ENCODE measurements around the gene CDC37L1. TPM values are rescaled to one million over a fixed set of nuclear protein-coding genes. Genes with fewer than 3 reads are reported as not detected.

Gene CDC37L1
- 10 to 100 TPM; 21.1 to 50.5 (median 34.0) TPM for total RNA-seq

DNA sequence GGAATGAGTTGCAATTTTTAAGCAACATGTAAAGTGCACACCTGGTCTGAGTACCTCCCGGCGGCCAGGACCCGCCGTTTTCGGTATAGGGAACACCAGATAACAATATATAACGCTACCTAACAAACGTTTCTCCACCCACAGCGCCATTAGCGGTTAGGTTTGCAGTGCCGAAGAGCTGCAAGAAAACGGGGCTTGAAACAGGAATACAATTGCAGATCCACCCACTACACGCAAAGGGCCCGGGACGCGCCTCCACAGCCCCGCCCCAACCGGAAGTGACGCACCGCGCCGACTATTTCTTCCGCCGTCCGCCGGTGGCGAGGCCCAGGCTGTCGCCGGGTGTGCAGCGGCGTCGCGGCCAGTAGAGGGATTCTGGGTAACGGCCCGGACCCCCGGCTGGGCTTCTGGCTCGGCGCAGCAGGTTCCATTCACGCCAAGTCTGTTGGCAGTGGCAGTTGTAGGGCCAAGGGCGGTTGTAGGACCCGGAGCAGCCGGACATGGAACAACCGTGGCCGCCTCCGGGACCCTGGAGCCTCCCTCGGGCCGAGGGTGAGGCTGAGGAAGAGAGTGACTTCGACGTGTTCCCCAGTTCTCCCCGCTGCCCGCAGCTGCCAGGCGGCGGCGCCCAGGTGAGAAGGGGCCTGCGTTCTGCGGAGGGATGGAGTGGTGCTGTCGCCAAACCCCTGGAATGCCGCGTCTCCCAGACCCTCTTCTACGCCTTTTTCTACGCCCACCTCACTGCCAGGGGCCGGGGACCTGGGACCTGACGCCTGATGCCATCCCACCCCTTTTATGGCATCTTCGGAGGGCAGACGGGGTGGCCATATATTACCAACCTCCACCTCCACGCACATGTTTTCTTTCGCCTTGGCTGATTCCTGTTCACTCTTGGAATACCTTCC, at the start of gene CDC37L1:
TSS of gene CDC37L1 (plus strand) at position 302 of the 905 bp plus-strand sequence. CDS start at position 501, 199 bp downstream.
- H3K4me3 ChIP-seq, result peak within 1 kb of the TSS; percentile 74 to 82
- H3K27ac ChIP-seq, result peak within 1 kb of the TSS; percentile 94 to 95
- H3K4me1 ChIP-seq, result no peaks in the 10 kb centered on the region
- H3K27me3 ChIP-seq, result no peaks in the 10 kb centered on the region
- DNase-seq, result peak; percentile 98 to 99
- H3K36me3 ChIP-seq, result no peaks in the 10 kb centered on the region
- intact Hi-C loops (cut with DNase I; ENCODE audit: low total_unique reads), result loop anchor here (10.0 kb wide), 1 partner anchor 65 kb away; the partner anchor contains the start of gene AK3
- peak; percentile 98 to 99 for TF ChIP-seq POLR2A (IDR thresholded peaks at IDR 0.05)
- TF ChIP-seq, protein P1, sequence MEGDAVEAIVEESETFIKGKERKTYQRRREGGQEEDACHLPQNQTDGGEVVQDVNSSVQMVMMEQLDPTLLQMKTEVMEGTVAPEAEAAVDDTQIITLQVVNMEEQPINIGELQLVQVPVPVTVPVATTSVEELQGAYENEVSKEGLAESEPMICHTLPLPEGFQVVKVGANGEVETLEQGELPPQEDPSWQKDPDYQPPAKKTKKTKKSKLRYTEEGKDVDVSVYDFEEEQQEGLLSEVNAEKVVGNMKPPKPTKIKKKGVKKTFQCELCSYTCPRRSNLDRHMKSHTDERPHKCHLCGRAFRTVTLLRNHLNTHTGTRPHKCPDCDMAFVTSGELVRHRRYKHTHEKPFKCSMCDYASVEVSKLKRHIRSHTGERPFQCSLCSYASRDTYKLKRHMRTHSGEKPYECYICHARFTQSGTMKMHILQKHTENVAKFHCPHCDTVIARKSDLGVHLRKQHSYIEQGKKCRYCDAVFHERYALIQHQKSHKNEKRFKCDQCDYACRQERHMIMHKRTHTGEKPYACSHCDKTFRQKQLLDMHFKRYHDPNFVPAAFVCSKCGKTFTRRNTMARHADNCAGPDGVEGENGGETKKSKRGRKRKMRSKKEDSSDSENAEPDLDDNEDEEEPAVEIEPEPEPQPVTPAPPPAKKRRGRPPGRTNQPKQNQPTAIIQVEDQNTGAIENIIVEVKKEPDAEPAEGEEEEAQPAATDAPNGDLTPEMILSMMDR (IDR thresholded peaks at IDR 0.05), result peak; percentile 23 to 83 (median 71)
- H3K9me3 ChIP-seq, result no peaks in the 10 kb centered on the region

DNA sequence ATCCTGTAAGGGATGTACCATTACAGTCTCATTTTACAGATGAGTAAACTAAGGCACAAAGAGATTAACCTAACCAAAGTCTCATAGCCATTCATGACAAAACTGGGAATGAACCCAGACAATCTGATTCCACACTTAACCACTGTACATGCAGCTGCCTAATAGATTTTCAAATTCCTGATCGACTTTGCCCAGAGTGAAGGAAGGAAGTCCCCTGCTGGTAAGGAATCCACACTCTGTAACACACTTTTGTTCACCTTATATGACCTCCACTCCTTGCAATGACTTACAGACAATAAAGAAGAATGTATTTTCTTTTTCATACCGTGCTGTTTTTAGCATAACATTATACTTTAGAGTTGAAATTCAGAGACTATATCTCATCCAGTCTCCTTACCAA, 48.5 kb upstream of the CDC37L1 start:
- no peaks in the 10 kb centered on the region for H3K36me3 ChIP-seq

DNA sequence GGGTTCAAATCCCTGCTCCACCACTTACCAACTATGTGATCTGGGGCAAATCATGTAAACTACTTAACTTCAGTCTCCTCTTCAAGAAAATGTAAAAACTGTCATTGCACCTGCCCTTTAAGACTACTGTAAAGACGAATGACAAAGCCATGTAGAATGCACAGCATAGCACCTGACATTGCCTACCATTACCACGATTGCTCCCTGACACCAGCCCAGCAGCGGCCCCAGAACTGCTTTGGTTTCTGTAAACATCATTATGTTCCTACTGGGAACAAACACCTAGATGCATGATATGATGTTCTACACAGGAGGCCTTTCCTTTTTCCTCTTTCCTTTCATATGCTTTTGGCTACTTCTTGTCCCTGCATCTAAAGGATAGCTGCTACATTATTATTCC, 40.4 kb upstream of the CDC37L1 start:
- TF ChIP-seq, protein P1 (IDR thresholded peaks at IDR 0.05), result no peak
- no peak for TF ChIP-seq POLR2A (IDR thresholded peaks at IDR 0.05)
- DNase-seq, result no peak
- intact Hi-C loops (cut with DNase I; ENCODE audit: low total_unique reads), result no loop called here
- H3K27ac ChIP-seq, result no peak overlapping the region
- no peaks in the 10 kb centered on the region for H3K9me3 ChIP-seq
- no peak overlapping the region for H3K4me3 ChIP-seq
- no peaks in the 10 kb centered on the region for H3K27me3 ChIP-seq
- H3K36me3 ChIP-seq, result no peaks in the 10 kb centered on the region
- no peaks in the 10 kb centered on the region for H3K4me1 ChIP-seq

More for the DNA sequence above, 48.5 kb upstream of the CDC37L1 start:
- intact Hi-C loops (cut with DNase I; ENCODE audit: low total_unique reads), result no loop called here
- no peaks in the 10 kb centered on the region for H3K27me3 ChIP-seq
- H3K27ac ChIP-seq, result no peak overlapping the region
- TF ChIP-seq POLR2A (IDR thresholded peaks at IDR 0.05), result no peak
- TF ChIP-seq, protein P1 (IDR thresholded peaks at IDR 0.05), result no peak
- H3K4me1 ChIP-seq, result no peaks in the 10 kb centered on the region
- H3K4me3 ChIP-seq, result no peak overlapping the region
- DNase-seq, result no peak
- no peaks in the 10 kb centered on the region for H3K9me3 ChIP-seq

DNA sequence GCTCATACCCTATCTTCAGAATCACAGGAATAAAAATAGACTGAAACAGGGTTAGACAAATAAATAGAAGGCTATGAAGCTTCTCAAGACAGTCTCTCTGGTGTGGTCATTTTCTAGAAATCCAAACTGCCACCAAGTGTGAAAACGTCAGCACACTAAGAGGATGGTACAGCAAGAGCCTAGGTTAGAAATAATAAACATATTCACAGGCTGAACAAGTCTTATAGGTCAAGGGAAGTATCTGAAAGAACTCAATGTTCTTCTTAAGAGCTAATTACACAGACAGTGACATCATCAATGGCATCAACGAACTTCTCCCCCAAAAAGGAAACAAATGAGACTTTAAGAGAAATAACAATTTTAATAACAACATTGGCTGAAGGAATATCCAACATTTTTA, 39.9 kb upstream of the CDC37L1 start:
- no peaks in the 10 kb centered on the region for H3K27me3 ChIP-seq
- intact Hi-C loops (cut with DNase I; ENCODE audit: low total_unique reads), result no loop called here
- H3K36me3 ChIP-seq, result no peaks in the 10 kb centered on the region
- TF ChIP-seq, protein P1 (IDR thresholded peaks at IDR 0.05), result no peak
- no peak for TF ChIP-seq POLR2A (IDR thresholded peaks at IDR 0.05)
- no peak for DNase-seq
- H3K27ac ChIP-seq, result no peak overlapping the region
- H3K4me1 ChIP-seq, result no peaks in the 10 kb centered on the region
- no peaks in the 10 kb centered on the region for H3K9me3 ChIP-seq
- no peak overlapping the region for H3K4me3 ChIP-seq

DNA sequence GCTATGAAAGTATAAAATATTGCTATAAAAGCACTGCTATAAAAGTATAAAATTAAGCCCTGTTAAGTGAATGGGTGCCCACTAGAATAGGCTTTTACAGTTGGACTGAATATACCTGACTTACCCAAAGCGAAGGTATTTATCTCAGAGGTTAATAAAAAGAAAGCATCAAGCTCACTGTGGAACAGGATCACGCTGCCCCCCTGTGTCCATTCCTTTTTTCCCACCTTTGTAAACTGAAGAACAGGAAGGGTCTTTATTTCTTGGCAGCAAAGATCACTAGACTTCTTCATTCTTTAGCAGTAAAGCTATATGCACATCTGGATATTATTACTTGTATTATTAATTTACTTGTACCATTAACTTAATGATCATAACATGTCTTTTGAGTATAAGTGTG, 39.3 kb upstream of the CDC37L1 start:
- Histone ChIP-seq H3K9me3 (no peaks in the 10 kb centered on the region), H3K36me3 (no peaks in the 10 kb centered on the region), H3K4me1 (no peaks in the 10 kb centered on the region), H3K27ac (no peak overlapping the region), H3K27me3 (no peaks in the 10 kb centered on the region), H3K4me3 (no peak overlapping the region)
- intact Hi-C loops (cut with DNase I; ENCODE audit: low total_unique reads), result no loop called here
- no peak for TF ChIP-seq POLR2A (IDR thresholded peaks at IDR 0.05)
- TF ChIP-seq, protein P1 (IDR thresholded peaks at IDR 0.05), result peak in 2 of 4 experiments; percentile 22 to 27
- DNase-seq, result no peak
